Liver (tissue), 9 donors: ENCODE measurements around the gene DNAJA4. TPM values are rescaled to one million over a fixed set of nuclear protein-coding genes. Genes with fewer than 3 reads are reported as not detected.

Experiments
- DNase-seq: peaks from one replicate; pipeline ENCODE4 v3.0.0-alpha.2; 2017; ENCODE audit warnings: low spot score
- H3K27ac ChIP-seq, 2 donors: one replicate each; pipeline ENCODE4 v1.7.0; 2013; ENCODE audit warnings: inconsistent platforms in 2 of 2, low read length in 2 of 2, control low read depth in 1 of 2, low read depth in 1 of 2, mild to moderate bottlenecking in 1 of 2
- H3K27me3 ChIP-seq, 4 donors: one replicate each; pipeline versions ENCODE4 v1.6.1 to v1.7.0; 2013; ENCODE audit warnings: low read length in 3 of 4, inconsistent platforms in 1 of 4, mild to moderate bottlenecking in 1 of 4, moderate library complexity in 1 of 4; ENCODE audit not compliant: control insufficient read depth in 4 of 4, insufficient read depth in 4 of 4
- H3K36me3 ChIP-seq, 4 donors: one replicate each; pipeline versions ENCODE4 v1.6.1 to v1.7.0; 2013; ENCODE audit warnings: low read length in 3 of 4, mild to moderate bottlenecking in 3 of 4, low read depth in 1 of 4, moderate library complexity in 1 of 4; ENCODE audit not compliant: control insufficient read depth in 4 of 4, insufficient read depth in 3 of 4
- H3K4me1 ChIP-seq, 4 donors: one replicate each; pipeline versions ENCODE4 v1.6.1 to v1.7.0; 2013; ENCODE audit warnings: low read length in 3 of 4, mild to moderate bottlenecking in 3 of 4, moderate library complexity in 1 of 4; ENCODE audit not compliant: control insufficient read depth in 4 of 4, insufficient read depth in 4 of 4
- H3K4me3 ChIP-seq, 3 donors: one replicate each; pipeline versions ENCODE4 v1.6.1 to v1.7.0; 2013; ENCODE audit warnings: low read length in 3 of 3, control low read depth in 1 of 3, low read depth in 1 of 3, mild to moderate bottlenecking in 1 of 3
- H3K9ac ChIP-seq, 2 donors: one replicate each; pipeline ENCODE4 v1.7.0; 2013; ENCODE audit warnings: low read length in 2 of 2, mild to moderate bottlenecking in 2 of 2, moderate library complexity in 2 of 2, control low read depth in 1 of 2, low read depth in 1 of 2
- H3K9me3 ChIP-seq, 4 donors: one replicate each; pipeline versions ENCODE4 v1.6.1 to v1.7.0; 2013; ENCODE audit warnings: low read length in 3 of 4; ENCODE audit not compliant: control insufficient read depth in 4 of 4
- ATF3 ChIP-seq: IDR thresholded peaks from 2 replicates; pipeline ENCODE4 v1.6.1; 2016; ENCODE audit warnings: antibody characterized with exemption
- CTCF ChIP-seq: fragments of 150-350 bp; IDR thresholded peaks from 2 replicates; pipeline ENCODE4 v1.5.1; 2017; ENCODE audit warnings: improper control_type of control experiment, low read depth, low read length; ENCODE audit not compliant: missing input control
- EGR1 ChIP-seq, 2 donors: IDR thresholded peaks; 2 replicates each; pipeline ENCODE4 v1.6.1; 2016 to 2018; ENCODE audit warnings: antibody characterized with exemption in 2 of 2, low read depth in 2 of 2
- FOXA1 ChIP-seq: IDR thresholded peaks from 2 replicates; pipeline ENCODE4 v1.6.1; 2016; ENCODE audit warnings: antibody characterized with exemption
- FOXA2 ChIP-seq: IDR thresholded peaks from 2 replicates; pipeline ENCODE4 v1.6.1; 2016; ENCODE audit warnings: antibody characterized with exemption
- GABPA ChIP-seq, 2 donors: IDR thresholded peaks in 1 of 2; conservative IDR thresholded peaks in 1 of 2; 2 replicates each; pipeline ENCODE4 v1.6.1; 2016; ENCODE audit warnings: antibody characterized with exemption in 2 of 2, mild to moderate bottlenecking in 1 of 2, moderate library complexity in 1 of 2
- HNF4A ChIP-seq, 2 donors: conservative IDR thresholded peaks; 2 replicates each; pipeline ENCODE4 v1.6.1; 2016; ENCODE audit warnings: antibody characterized with exemption in 2 of 2, mild to moderate bottlenecking in 2 of 2
- HNF4G ChIP-seq: IDR thresholded peaks from 2 replicates; pipeline ENCODE4 v1.6.1; 2016; ENCODE audit warnings: antibody characterized with exemption
- MAX ChIP-seq: IDR thresholded peaks from 2 replicates; pipeline ENCODE4 v1.6.1; 2016; ENCODE audit warnings: antibody characterized with exemption
- NR2F2 ChIP-seq: IDR thresholded peaks from 2 replicates; pipeline ENCODE4 v1.6.1; 2016; ENCODE audit warnings: antibody characterized with exemption
- RAD21 ChIP-seq, 2 donors: IDR thresholded peaks; 2 replicates each; pipeline ENCODE4 v1.6.1; 2016; ENCODE audit warnings: antibody characterized with exemption in 2 of 2, mild to moderate bottlenecking in 2 of 2
- REST ChIP-seq: IDR thresholded peaks from 2 replicates; pipeline ENCODE4 v1.6.1; 2016; ENCODE audit warnings: antibody characterized with exemption, mild to moderate bottlenecking
- RXRA ChIP-seq, 2 donors: IDR thresholded peaks; 2 replicates each; pipeline ENCODE4 v1.6.1; 2017 to 2018; ENCODE audit warnings: antibody characterized with exemption in 2 of 2, mild to moderate bottlenecking in 1 of 2
- SP1 ChIP-seq: IDR thresholded peaks from 2 replicates; pipeline ENCODE4 v1.6.1; 2018; ENCODE audit warnings: antibody characterized with exemption, mild to moderate bottlenecking
- TAF1 ChIP-seq: conservative IDR thresholded peaks from 2 replicates; pipeline ENCODE4 v1.6.1; 2016; ENCODE audit warnings: antibody characterized with exemption, mild to moderate bottlenecking
- YY1 ChIP-seq: IDR thresholded peaks from 2 replicates; pipeline ENCODE4 v1.6.1; 2016; ENCODE audit warnings: antibody characterized with exemption, mild to moderate bottlenecking
- ZBTB33 ChIP-seq: IDR thresholded peaks from 2 replicates; pipeline ENCODE4 v1.6.1; 2016; ENCODE audit warnings: antibody characterized with exemption
- WGBS: extraction: QIAGEN DNeasy Blood & Tissue Kit; methylation state at CpG from one replicate; pipeline ENCODE4 v1.1.7; 2013; 5-methylcytosine and 5-hydroxymethylcytosine counted together
- polyA plus RNA-seq, 2 donors: library from polyadenylated mRNA; stranded (reverse) in 1 of 2; unstranded in 1 of 2; fragments of 200-250 nt in 1 of 2; fragments of >200 nt in 1 of 2; fragmentation: Nextera tagmentation in 1 of 2; extraction: Ambion mirVana in 1 of 2; gene quantifications; one replicate each; pipeline versions ENCODE4 v1.2.1 to v1.2.3, GENCODE V29; 2013 to 2015
- total RNA-seq, 2 donors: library from RNA; depleted of rRNA; stranded (reverse); fragments of >200 nt; gene quantifications; one replicate each; pipeline ENCODE4 v1.2.3, GENCODE V29; 2014
- donor health status: healthy.
- donor health status: healthy.
- donor health status: healthy.
- donor health status: healthy.
- donor health status: healthy.

Gene DNAJA4
- total and polyA plus RNA-seq, 4 donors: 0.93 to 79.0 (median 2.0) TPM

- no peaks in the 10 kb centered on the region for H3K36me3 ChIP-seq
- no peak overlapping the region for H3K9ac ChIP-seq
- no peak overlapping the region for H3K4me3 ChIP-seq
- H3K4me1 ChIP-seq: peaks cover 0 to 2% (median 0%) of the 10 kb centered on the region in 4 donors
- H3K27me3 ChIP-seq: peaks cover 0 to 3% (median 0%) of the 10 kb centered on the region in 4 donors
- WGBS: 91% methylated on average over 3 of the region's 3 CpGs
- TF ChIP-seq SP1: no peak
- TF ChIP-seq RAD21 (IDR thresholded peaks at IDR 0.05): no peak
- no peak for TF ChIP-seq YY1
- no peak for TF ChIP-seq NR2F2
- no peak for TF ChIP-seq ZBTB33
- TF ChIP-seq FOXA1: no peak
- no peak for TF ChIP-seq EGR1 (IDR thresholded peaks at IDR 0.05; ENCODE audit: low read depth in 2 of 2)
- no peak for TF ChIP-seq FOXA2
- TF ChIP-seq HNF4G: no peak
- TF ChIP-seq HNF4A (conservative IDR thresholded peaks at IDR 0.05): no peak
- no peak for TF ChIP-seq GABPA (IDR thresholded peaks at IDR 0.05 in 1 of 2, conservative IDR thresholded peaks at IDR 0.05 in 1 of 2)
- TF ChIP-seq ATF3: no peak
- no peak for TF ChIP-seq MAX
- TF ChIP-seq TAF1: no peak
- no peak for TF ChIP-seq RXRA (IDR thresholded peaks at IDR 0.05)
- TF ChIP-seq CTCF: no peak
- H3K27ac ChIP-seq: no peak overlapping the region
- H3K9me3 ChIP-seq: no peaks in the 10 kb centered on the region
- DNase-seq: no peak
These were observed 5.1 kb upstream of the DNAJA4 start for GRCh38 chr15:78259232-78259631.

- no peak for TF ChIP-seq FOXA1
- no peak for TF ChIP-seq RAD21 (IDR thresholded peaks at IDR 0.05)
- TF ChIP-seq REST: no peak
- no peak for TF ChIP-seq RXRA (IDR thresholded peaks at IDR 0.05)
- no peak for TF ChIP-seq GABPA (IDR thresholded peaks at IDR 0.05 in 1 of 2, conservative IDR thresholded peaks at IDR 0.05 in 1 of 2)
- no peak for TF ChIP-seq MAX
- TF ChIP-seq TAF1: no peak
- TF ChIP-seq EGR1 (IDR thresholded peaks at IDR 0.05; ENCODE audit: low read depth in 2 of 2): no peak
- TF ChIP-seq ZBTB33: no peak
- TF ChIP-seq HNF4A (conservative IDR thresholded peaks at IDR 0.05): no peak
- TF ChIP-seq CTCF: no peak
- TF ChIP-seq ATF3: no peak
- no peak for TF ChIP-seq YY1
- TF ChIP-seq HNF4G: no peak
- TF ChIP-seq SP1: no peak
- Histone ChIP-seq H3K27ac (no peak overlapping the region), H3K27me3 (peaks cover 0 to 3% (median 0%) of the 10 kb centered on the region in 4 donors), H3K36me3 (no peaks in the 10 kb centered on the region), H3K4me1 (peaks cover 0 to 5% (median 1%) of the 10 kb centered on the region in 4 donors), H3K9ac (no peak overlapping the region), H3K4me3 (no peak overlapping the region), H3K9me3 (no peaks in the 10 kb centered on the region)
- WGBS: 72% methylated on average over 2 of the region's 2 CpGs
- DNase-seq: no peak
These were observed 3.9 kb upstream of the DNAJA4 start for GRCh38 chr15:78260489-78260888.
